GM12865 (cell line): ENCODE measurements around the gene SULF2.

Source experiments
- DNase-seq: peaks from one replicate; pipeline ENCODE4 v3.0.0; 2010; ENCODE audit warnings: low read depth
- H3K4me3 ChIP-seq: 2 replicates; pipeline ENCODE4 v1.5.1; 2011; ENCODE audit warnings: mild to moderate bottlenecking, low read depth, low read length, control low read depth
- TF ChIP-seq, protein P1 (sequence below): IDR thresholded peaks from 2 replicates; pipeline ENCODE4 v1.5.1; 2011; ENCODE audit warnings: low read length, control low read depth, low read depth, inconsistent platforms; ENCODE audit not compliant: insufficient read depth; ENCODE audit errors: missing control alignments

Gene SULF2

DNA sequence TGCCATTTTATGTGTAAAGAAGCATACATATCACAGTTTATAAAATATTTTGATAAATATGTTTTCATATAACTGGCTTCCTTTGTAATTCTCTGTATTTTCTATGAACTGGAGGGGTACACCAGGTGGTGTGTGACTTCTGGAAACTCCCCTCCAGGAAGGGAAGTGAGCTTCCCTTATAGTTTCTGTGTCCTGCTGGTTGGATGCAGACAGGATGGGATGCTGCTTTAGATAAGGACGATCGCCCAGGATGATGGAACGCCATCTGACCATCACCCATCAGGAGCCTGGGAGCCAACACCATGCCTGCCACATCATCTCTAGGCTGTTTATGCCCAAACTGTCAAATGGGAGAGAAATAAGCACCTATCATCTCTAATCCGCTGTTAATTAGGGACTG lies 66.1 kb downstream of the SULF2 start:
- TF ChIP-seq, protein P1, sequence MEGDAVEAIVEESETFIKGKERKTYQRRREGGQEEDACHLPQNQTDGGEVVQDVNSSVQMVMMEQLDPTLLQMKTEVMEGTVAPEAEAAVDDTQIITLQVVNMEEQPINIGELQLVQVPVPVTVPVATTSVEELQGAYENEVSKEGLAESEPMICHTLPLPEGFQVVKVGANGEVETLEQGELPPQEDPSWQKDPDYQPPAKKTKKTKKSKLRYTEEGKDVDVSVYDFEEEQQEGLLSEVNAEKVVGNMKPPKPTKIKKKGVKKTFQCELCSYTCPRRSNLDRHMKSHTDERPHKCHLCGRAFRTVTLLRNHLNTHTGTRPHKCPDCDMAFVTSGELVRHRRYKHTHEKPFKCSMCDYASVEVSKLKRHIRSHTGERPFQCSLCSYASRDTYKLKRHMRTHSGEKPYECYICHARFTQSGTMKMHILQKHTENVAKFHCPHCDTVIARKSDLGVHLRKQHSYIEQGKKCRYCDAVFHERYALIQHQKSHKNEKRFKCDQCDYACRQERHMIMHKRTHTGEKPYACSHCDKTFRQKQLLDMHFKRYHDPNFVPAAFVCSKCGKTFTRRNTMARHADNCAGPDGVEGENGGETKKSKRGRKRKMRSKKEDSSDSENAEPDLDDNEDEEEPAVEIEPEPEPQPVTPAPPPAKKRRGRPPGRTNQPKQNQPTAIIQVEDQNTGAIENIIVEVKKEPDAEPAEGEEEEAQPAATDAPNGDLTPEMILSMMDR = no peak

DNA sequence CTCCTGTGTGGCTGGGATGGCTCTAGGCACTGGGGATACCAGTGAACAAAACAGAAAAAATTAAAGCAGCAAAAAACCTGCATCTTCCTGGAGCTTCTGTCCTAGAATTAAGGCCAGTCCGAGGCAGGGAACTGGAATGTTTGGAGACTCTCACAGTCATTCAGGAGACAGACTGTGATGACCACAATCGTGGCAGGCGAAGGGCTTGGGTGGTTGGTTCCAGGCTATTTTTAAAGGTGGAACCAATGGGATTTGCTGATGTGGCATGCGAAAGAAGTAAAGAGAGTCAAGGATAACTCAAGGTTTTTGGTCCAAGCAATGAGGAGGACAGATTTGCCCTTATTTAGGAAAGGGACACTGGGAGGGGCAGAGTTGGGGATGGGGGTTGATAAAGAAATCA lies 66.9 kb downstream of the SULF2 start:
- TF ChIP-seq, protein P1 = no peak
- no peak overlapping the region for H3K4me3 ChIP-seq
- no peak for DNase-seq

More for the DNA sequence above, 66.1 kb downstream of the SULF2 start:
- no peak for DNase-seq
- H3K4me3 ChIP-seq = no peak overlapping the region

DNA sequence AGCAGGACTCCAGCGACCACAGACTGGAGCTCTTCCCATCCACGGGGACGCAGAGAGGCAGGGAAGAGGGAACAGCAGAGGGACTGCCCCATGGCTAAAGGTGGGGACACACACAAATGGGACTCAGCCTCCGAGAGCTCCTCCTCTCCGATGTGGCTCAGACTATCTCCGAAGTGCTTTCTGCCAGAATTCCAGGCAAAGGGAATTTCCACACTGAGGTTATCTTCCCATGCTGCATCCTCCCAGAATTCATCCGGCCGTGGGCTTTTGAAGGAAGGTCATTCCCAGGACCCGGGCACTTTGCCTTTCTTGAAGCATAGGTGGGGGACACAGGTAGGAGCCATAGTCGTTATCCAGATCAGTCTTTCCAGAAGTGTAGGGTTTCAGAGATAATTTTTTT lies 67.9 kb downstream of the SULF2 start:
- TF ChIP-seq, protein P1 = no peak
- DNase-seq = no peak
- H3K4me3 ChIP-seq = no peak overlapping the region

DNA sequence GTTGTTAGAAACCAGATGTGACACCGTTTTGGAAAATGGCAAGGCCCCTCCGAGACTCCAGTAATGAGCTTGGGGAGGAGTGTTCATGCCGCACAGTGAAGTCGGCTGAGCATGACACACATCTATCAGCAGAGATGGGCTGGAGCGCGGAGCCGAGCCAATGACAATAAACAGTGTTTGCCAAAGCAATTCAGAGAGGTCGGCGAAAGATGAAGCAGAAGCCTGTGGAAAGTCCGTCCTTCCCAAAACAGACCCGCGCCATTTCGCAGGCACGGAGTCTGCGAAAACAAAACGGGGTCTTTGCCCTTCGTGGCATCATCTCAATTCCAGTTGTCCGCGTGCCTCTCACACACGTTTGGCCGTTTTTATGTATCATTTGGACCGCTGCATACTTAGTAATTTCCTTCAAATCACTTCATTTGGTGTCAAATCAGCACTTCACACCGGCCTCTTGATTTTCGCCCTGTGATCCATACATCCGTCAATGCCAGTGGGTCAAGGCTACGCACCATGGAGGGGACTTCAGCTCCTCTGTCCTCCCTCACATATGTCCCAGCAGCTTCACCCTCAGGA lies 71.3 kb downstream of the SULF2 start:
- TF ChIP-seq, protein P1 = no peak
- no peak overlapping the region for H3K4me3 ChIP-seq
- DNase-seq = no peak

DNA sequence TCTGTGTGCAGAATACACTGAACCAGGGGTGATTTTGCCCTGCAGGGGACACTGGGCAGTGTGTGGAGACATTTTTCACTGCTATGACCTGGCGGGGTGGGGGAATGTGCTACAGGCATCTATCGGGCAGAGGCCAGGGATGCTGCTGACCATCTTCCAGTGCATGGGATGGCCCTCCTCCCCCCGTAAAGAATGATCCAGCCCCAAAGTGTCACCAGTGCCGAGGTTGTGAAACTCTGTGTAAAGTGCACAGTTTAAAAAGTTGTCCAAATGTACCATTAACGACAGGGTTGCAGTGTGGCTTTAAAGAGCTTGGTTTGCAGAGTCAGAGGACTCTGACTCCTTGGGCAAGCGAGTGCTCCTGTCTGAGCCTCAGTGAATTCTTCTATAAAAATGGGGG lies 72.1 kb downstream of the SULF2 start:
- no peak overlapping the region for H3K4me3 ChIP-seq
- no peak for DNase-seq
- TF ChIP-seq, protein P1 = no peak

DNA sequence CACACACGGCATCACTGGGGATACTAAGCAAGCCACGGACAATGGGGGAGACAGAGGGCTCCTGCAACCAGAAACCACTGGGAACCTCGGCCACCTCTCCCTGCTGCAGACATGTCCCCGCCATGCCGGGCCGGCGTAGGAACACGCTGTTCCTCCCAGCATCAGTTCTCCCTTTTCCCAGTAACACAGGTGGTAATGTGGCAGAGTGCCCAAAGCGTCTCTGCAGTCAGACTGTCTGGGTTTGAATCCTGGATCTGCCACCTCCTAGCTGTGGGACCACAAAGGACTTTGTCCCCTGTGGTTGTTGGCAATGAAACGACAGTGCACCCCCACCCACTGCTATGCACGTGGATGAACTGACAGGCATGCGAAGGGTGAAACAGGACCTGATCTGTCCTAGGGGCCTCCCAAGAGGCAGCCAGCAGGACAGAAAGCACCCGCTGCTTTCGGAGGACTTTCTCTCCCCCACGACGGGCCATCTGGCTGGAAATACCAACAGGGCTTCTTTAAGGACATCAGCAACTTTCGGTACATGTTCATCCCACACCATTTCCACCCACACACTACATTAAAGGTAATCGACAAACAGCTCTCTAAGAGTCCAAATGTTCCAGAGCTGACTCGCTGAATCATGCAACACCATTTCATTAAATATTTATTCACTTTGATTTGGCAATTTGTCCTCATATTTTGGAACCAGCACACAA lies 74.1 kb downstream of the SULF2 start:
- no peak for DNase-seq
- TF ChIP-seq, protein P1 = no peak
- no peak overlapping the region for H3K4me3 ChIP-seq

DNA sequence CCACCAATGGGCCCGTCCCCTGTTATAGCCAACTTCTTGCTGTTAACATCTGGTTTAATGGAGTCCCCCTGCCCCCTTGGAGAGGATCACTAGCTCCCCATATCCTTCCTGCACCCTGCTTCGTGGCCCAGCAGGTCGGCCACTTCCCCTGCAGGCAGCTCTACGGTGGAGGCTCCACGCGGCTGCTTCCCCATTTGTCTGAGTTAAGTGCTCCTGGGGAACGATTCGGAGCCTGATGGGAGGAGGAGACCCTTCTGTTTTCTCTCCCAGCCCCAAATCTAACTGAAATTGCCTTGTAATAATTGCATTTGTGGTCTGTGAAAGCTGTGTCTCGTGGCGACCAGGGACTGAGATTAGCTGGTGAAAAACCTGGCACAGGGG lies 74.6 kb downstream of the SULF2 start:
- no peak overlapping the region for H3K4me3 ChIP-seq
- no peak for DNase-seq
- TF ChIP-seq, protein P1 = no peak
